Retinal pigment epithelial cell (primary cell): Measurements from ENCODE around the gene NPAS3.
A peak's percentile ranks its signal among the peaks of the same experiment; 100 is the strongest.

Source experiments
- DNase-seq: peaks from one replicate; pipeline ENCODE4 v3.0.0-alpha.2; 2010; ENCODE audit warnings: low read depth
- H3K4me3 ChIP-seq: 2 replicates; pipeline ENCODE4 v1.5.1; 2011; ENCODE audit warnings: mild to moderate bottlenecking, low read length, control low read depth, moderate library complexity
- TF ChIP-seq, protein P1 (sequence below): conservative IDR thresholded peaks from 2 replicates; pipeline ENCODE4 v1.5.1; 2011; ENCODE audit warnings: low read depth, low read length, control low read depth, inconsistent platforms

Gene NPAS3

GRCh38 chr14:33239465-33239864 is 300.8 kb downstream of the NPAS3 start:
- no peak for DNase-seq
- TF ChIP-seq, protein P1, sequence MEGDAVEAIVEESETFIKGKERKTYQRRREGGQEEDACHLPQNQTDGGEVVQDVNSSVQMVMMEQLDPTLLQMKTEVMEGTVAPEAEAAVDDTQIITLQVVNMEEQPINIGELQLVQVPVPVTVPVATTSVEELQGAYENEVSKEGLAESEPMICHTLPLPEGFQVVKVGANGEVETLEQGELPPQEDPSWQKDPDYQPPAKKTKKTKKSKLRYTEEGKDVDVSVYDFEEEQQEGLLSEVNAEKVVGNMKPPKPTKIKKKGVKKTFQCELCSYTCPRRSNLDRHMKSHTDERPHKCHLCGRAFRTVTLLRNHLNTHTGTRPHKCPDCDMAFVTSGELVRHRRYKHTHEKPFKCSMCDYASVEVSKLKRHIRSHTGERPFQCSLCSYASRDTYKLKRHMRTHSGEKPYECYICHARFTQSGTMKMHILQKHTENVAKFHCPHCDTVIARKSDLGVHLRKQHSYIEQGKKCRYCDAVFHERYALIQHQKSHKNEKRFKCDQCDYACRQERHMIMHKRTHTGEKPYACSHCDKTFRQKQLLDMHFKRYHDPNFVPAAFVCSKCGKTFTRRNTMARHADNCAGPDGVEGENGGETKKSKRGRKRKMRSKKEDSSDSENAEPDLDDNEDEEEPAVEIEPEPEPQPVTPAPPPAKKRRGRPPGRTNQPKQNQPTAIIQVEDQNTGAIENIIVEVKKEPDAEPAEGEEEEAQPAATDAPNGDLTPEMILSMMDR = no peak
- H3K4me3 ChIP-seq = no peak overlapping the region

- TF ChIP-seq, protein P1 = no peak
- DNase-seq = no peak
- H3K4me3 ChIP-seq = no peak overlapping the region
These were observed 301.8 kb downstream of the NPAS3 start for GRCh38 chr14:33240466-33240865.

- TF ChIP-seq, protein P1 = no peak
- H3K4me3 ChIP-seq = no peak overlapping the region
- no peak for DNase-seq
These were observed 302.7 kb downstream of the NPAS3 start for GRCh38 chr14:33241331-33241730.

GRCh38 chr14:33249233-33249820 is 310.6 kb downstream of the NPAS3 start:
- DNase-seq = no peak
- H3K4me3 ChIP-seq = no peak overlapping the region
- TF ChIP-seq, protein P1 = no peak

DNA sequence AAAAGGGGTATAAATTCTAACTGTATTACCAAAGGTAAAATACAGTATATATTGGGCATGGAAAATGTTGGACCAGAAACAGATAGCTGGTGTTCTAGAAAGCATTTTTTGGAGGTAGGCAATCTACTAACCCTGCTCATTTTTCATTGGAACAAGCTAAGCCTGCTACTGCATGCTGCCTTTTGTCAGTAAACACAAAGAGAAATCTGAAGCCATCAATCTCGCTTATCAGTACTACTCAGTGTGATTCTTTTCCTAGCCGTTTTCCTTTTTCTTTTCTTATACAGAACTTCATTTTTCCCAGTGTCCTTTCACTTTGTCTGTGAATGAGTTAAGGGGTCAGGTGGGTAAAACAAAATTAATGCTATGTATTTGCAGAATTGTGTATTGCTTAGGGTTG is 312.3 kb downstream of the NPAS3 start:
- DNase-seq = no peak
- TF ChIP-seq, protein P1 = no peak
- H3K4me3 ChIP-seq = no peak overlapping the region

- H3K4me3 ChIP-seq = no peak overlapping the region
- DNase-seq = peak; percentile 13
- TF ChIP-seq, protein P1 = no peak
These were observed 315.7 kb downstream of the NPAS3 start for GRCh38 chr14:33254342-33254741.

DNA sequence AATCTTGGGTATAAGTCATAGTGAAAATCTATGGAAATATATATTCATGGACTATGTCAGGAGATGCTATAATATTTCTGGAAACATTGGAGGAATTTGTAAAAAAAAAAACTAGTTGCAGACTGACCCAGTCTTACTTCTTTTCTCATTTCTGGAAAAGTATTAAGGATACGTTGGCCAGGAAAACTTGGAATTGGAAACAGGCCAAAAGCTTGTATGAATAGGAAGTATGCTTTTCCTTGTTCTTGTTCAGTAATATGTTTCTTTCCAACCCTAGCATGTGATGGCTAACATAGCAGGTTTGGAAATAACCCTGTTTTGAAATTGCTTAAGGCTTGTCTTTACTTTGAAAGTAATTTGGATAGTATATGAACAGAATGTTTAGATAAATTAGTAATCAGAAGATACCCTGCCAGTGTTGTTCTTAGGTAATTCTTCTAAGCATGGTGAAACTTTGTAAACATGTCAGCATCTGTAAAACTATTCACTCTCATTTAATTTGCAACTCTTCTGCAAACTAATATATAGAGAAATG is 316.2 kb downstream of the NPAS3 start:
- TF ChIP-seq, protein P1 = no peak
- no peak overlapping the region for H3K4me3 ChIP-seq
- DNase-seq = peak; percentile 5
